Liver (tissue), 9 donors: Measurements from ENCODE around the gene MID1. TPM values are rescaled to one million over a fixed set of nuclear protein-coding genes. Genes with fewer than 3 reads are reported as not detected.

Source experiments
- DNase-seq: peaks from one replicate; pipeline ENCODE4 v3.0.0-alpha.2; 2017; ENCODE audit warnings: low spot score
- H3K27ac ChIP-seq, 2 donors: one replicate each; pipeline ENCODE4 v1.7.0; 2013; ENCODE audit warnings: inconsistent platforms in 2 of 2, low read length in 2 of 2, control low read depth in 1 of 2, low read depth in 1 of 2, mild to moderate bottlenecking in 1 of 2
- H3K27me3 ChIP-seq, 4 donors: one replicate each; pipeline versions ENCODE4 v1.6.1 to v1.7.0; 2013; ENCODE audit warnings: low read length in 3 of 4, inconsistent platforms in 1 of 4, mild to moderate bottlenecking in 1 of 4, moderate library complexity in 1 of 4; ENCODE audit not compliant: control insufficient read depth in 4 of 4, insufficient read depth in 4 of 4
- H3K36me3 ChIP-seq, 4 donors: one replicate each; pipeline versions ENCODE4 v1.6.1 to v1.7.0; 2013; ENCODE audit warnings: low read length in 3 of 4, mild to moderate bottlenecking in 3 of 4, low read depth in 1 of 4, moderate library complexity in 1 of 4; ENCODE audit not compliant: control insufficient read depth in 4 of 4, insufficient read depth in 3 of 4
- H3K4me1 ChIP-seq, 4 donors: one replicate each; pipeline versions ENCODE4 v1.6.1 to v1.7.0; 2013; ENCODE audit warnings: low read length in 3 of 4, mild to moderate bottlenecking in 3 of 4, moderate library complexity in 1 of 4; ENCODE audit not compliant: control insufficient read depth in 4 of 4, insufficient read depth in 4 of 4
- H3K4me3 ChIP-seq, 3 donors: one replicate each; pipeline versions ENCODE4 v1.6.1 to v1.7.0; 2013; ENCODE audit warnings: low read length in 3 of 3, control low read depth in 1 of 3, low read depth in 1 of 3, mild to moderate bottlenecking in 1 of 3
- H3K9ac ChIP-seq, 2 donors: one replicate each; pipeline ENCODE4 v1.7.0; 2013; ENCODE audit warnings: low read length in 2 of 2, mild to moderate bottlenecking in 2 of 2, moderate library complexity in 2 of 2, control low read depth in 1 of 2, low read depth in 1 of 2
- H3K9me3 ChIP-seq, 4 donors: one replicate each; pipeline versions ENCODE4 v1.6.1 to v1.7.0; 2013; ENCODE audit warnings: low read length in 3 of 4; ENCODE audit not compliant: control insufficient read depth in 4 of 4
- ATF3 ChIP-seq: IDR thresholded peaks from 2 replicates; pipeline ENCODE4 v1.6.1; 2016; ENCODE audit warnings: antibody characterized with exemption
- CTCF ChIP-seq: fragments of 150-350 bp; IDR thresholded peaks from 2 replicates; pipeline ENCODE4 v1.5.1; 2017; ENCODE audit warnings: improper control_type of control experiment, low read depth, low read length; ENCODE audit not compliant: missing input control
- EGR1 ChIP-seq, 2 donors: IDR thresholded peaks; 2 replicates each; pipeline ENCODE4 v1.6.1; 2016 to 2018; ENCODE audit warnings: antibody characterized with exemption in 2 of 2, low read depth in 2 of 2
- FOXA1 ChIP-seq: IDR thresholded peaks from 2 replicates; pipeline ENCODE4 v1.6.1; 2016; ENCODE audit warnings: antibody characterized with exemption
- GABPA ChIP-seq, 2 donors: IDR thresholded peaks in 1 of 2; conservative IDR thresholded peaks in 1 of 2; 2 replicates each; pipeline ENCODE4 v1.6.1; 2016; ENCODE audit warnings: antibody characterized with exemption in 2 of 2, mild to moderate bottlenecking in 1 of 2, moderate library complexity in 1 of 2
- HNF4A ChIP-seq, 2 donors: conservative IDR thresholded peaks; 2 replicates each; pipeline ENCODE4 v1.6.1; 2016; ENCODE audit warnings: antibody characterized with exemption in 2 of 2, mild to moderate bottlenecking in 2 of 2
- HNF4G ChIP-seq: IDR thresholded peaks from 2 replicates; pipeline ENCODE4 v1.6.1; 2016; ENCODE audit warnings: antibody characterized with exemption
- JUND ChIP-seq, 2 donors: IDR thresholded peaks; 2 replicates each; pipeline ENCODE4 v1.6.1; 2016; ENCODE audit warnings: antibody characterized with exemption in 2 of 2
- NR2F2 ChIP-seq: IDR thresholded peaks from 2 replicates; pipeline ENCODE4 v1.6.1; 2016; ENCODE audit warnings: antibody characterized with exemption
- RAD21 ChIP-seq, 2 donors: IDR thresholded peaks; 2 replicates each; pipeline ENCODE4 v1.6.1; 2016; ENCODE audit warnings: antibody characterized with exemption in 2 of 2, mild to moderate bottlenecking in 2 of 2
- REST ChIP-seq: IDR thresholded peaks from 2 replicates; pipeline ENCODE4 v1.6.1; 2016; ENCODE audit warnings: antibody characterized with exemption, mild to moderate bottlenecking
- RXRA ChIP-seq, 2 donors: IDR thresholded peaks; 2 replicates each; pipeline ENCODE4 v1.6.1; 2017 to 2018; ENCODE audit warnings: antibody characterized with exemption in 2 of 2, mild to moderate bottlenecking in 1 of 2
- SP1 ChIP-seq: IDR thresholded peaks from 2 replicates; pipeline ENCODE4 v1.6.1; 2018; ENCODE audit warnings: antibody characterized with exemption, mild to moderate bottlenecking
- YY1 ChIP-seq: IDR thresholded peaks from 2 replicates; pipeline ENCODE4 v1.6.1; 2016; ENCODE audit warnings: antibody characterized with exemption, mild to moderate bottlenecking
- ZBTB33 ChIP-seq: IDR thresholded peaks from 2 replicates; pipeline ENCODE4 v1.6.1; 2016; ENCODE audit warnings: antibody characterized with exemption
- WGBS: extraction: QIAGEN DNeasy Blood & Tissue Kit; methylation state at CpG from one replicate; pipeline ENCODE4 v1.1.7; 2013; 5-methylcytosine and 5-hydroxymethylcytosine counted together
- polyA plus RNA-seq, 2 donors: library from polyadenylated mRNA; stranded (reverse) in 1 of 2; unstranded in 1 of 2; fragments of 200-250 nt in 1 of 2; fragments of >200 nt in 1 of 2; fragmentation: Nextera tagmentation in 1 of 2; extraction: Ambion mirVana in 1 of 2; gene quantifications; one replicate each; pipeline versions ENCODE4 v1.2.1 to v1.2.3, GENCODE V29; 2013 to 2015
- total RNA-seq, 2 donors: library from RNA; depleted of rRNA; stranded (reverse); fragments of >200 nt; gene quantifications; one replicate each; pipeline ENCODE4 v1.2.3, GENCODE V29; 2014
- donor health status: healthy.
- donor health status: healthy.
- donor health status: healthy.
- donor health status: healthy.
- donor health status: healthy.

The MID1 gene
- total and polyA plus RNA-seq, 4 donors = 1.8 to 7.9 (median 4.2) TPM

- Histone ChIP-seq H3K4me3 (no peak overlapping the region), H3K36me3 (no peaks in the 10 kb centered on the region), H3K27me3 (no peaks in the 10 kb centered on the region), H3K9me3 (no peaks in the 10 kb centered on the region), H3K4me1 (no peaks in the 10 kb centered on the region), H3K9ac (no peak overlapping the region), H3K27ac (no peak overlapping the region)
- 90% methylated on average over 4 of the region's 4 CpGs for WGBS
- no peak for DNase-seq
- TF ChIP-seq REST (no peak), RXRA (IDR thresholded peaks at IDR 0.05) (no peak), HNF4A (conservative IDR thresholded peaks at IDR 0.05) (no peak), GABPA (IDR thresholded peaks at IDR 0.05 in 1 of 2, conservative IDR thresholded peaks at IDR 0.05 in 1 of 2) (no peak), ZBTB33 (no peak), YY1 (no peak), FOXA1 (no peak), EGR1 (IDR thresholded peaks at IDR 0.05; ENCODE audit: low read depth in 2 of 2) (no peak), JUND (IDR thresholded peaks at IDR 0.05) (no peak), RAD21 (IDR thresholded peaks at IDR 0.05) (no peak), NR2F2 (no peak)
Measured at GRCh38 chrX:10416424-10416823, 204.0 kb downstream of the MID1 start.

- Histone ChIP-seq H3K27ac (no peak overlapping the region), H3K4me3 (no peak overlapping the region), H3K27me3 (no peaks in the 10 kb centered on the region), H3K4me1 (no peaks in the 10 kb centered on the region), H3K36me3 (no peaks in the 10 kb centered on the region), H3K9ac (no peak overlapping the region), H3K9me3 (no peaks in the 10 kb centered on the region)
- TF ChIP-seq NR2F2 (no peak), ZBTB33 (no peak), CTCF (no peak), RXRA (IDR thresholded peaks at IDR 0.05) (no peak), SP1 (no peak), FOXA1 (no peak), ATF3 (no peak), EGR1 (IDR thresholded peaks at IDR 0.05; ENCODE audit: low read depth in 2 of 2) (no peak), YY1 (no peak), GABPA (IDR thresholded peaks at IDR 0.05 in 1 of 2, conservative IDR thresholded peaks at IDR 0.05 in 1 of 2) (no peak), HNF4G (no peak), HNF4A (conservative IDR thresholded peaks at IDR 0.05) (no peak)
- WGBS = 87% methylated on average over 9 of the region's 9 CpGs
- DNase-seq = no peak
Measured at GRCh38 chrX:10415306-10416001, 204.9 kb downstream of the MID1 start.
